HL-60 (cell line): ENCODE measurements around the gene GJB2.

ENCODE experiments used
- DNase-seq, 2 experiments: peaks; one replicate each; pipeline ENCODE4 v3.0.0-alpha.2; 2010 to 2020; ENCODE audit warnings: low read depth in 1 of 2, low spot score in 1 of 2
- H3K27ac ChIP-seq: fragments of 250-450 bp; sonication (Bioruptor Pico); replicated peaks from 2 replicates; pipeline ENCODE4 v1.5.1; 2020; ENCODE audit warnings: mild to moderate bottlenecking, moderate library complexity
- H3K27me3 ChIP-seq: fragments of 250-450 bp; sonication (Bioruptor Pico); 2 replicates; pipeline ENCODE4 v1.5.1; 2021; ENCODE audit warnings: mild to moderate bottlenecking, moderate library complexity; ENCODE audit not compliant: insufficient read depth, poor library complexity, severe bottlenecking
- H3K4me3 ChIP-seq: replicated peaks from 2 replicates; pipeline ENCODE4 v1.5.1; 2011; ENCODE audit warnings: mild to moderate bottlenecking, control low read depth, low read length; ENCODE audit not compliant: insufficient read depth
- GABPA ChIP-seq: IDR thresholded peaks from 2 replicates; pipeline ENCODE4 v1.6.1; 2012; ENCODE audit warnings: low read depth
- POLR2AphosphoS5 ChIP-seq: IDR thresholded peaks from 2 replicates; pipeline ENCODE4 v1.6.1; 2012; ENCODE audit warnings: low read depth
- SPI1 ChIP-seq: IDR thresholded peaks from 2 replicates; pipeline ENCODE4 v1.6.1; 2012; ENCODE audit warnings: low read depth, mild to moderate bottlenecking, borderline replicate concordance
- TF ChIP-seq, protein P1 (sequence below): IDR thresholded peaks from 2 replicates; pipeline ENCODE4 v1.6.1; 2012; ENCODE audit warnings: low read depth; ENCODE audit not compliant: insufficient replicate concordance
- TF ChIP-seq, protein P2 (sequence below): IDR thresholded peaks from one replicate; pipeline ENCODE4 v1.5.1; 2011; ENCODE audit warnings: low read length, control low read depth, inconsistent platforms; ENCODE audit not compliant: insufficient read depth

GJB2 gene

DNA sequence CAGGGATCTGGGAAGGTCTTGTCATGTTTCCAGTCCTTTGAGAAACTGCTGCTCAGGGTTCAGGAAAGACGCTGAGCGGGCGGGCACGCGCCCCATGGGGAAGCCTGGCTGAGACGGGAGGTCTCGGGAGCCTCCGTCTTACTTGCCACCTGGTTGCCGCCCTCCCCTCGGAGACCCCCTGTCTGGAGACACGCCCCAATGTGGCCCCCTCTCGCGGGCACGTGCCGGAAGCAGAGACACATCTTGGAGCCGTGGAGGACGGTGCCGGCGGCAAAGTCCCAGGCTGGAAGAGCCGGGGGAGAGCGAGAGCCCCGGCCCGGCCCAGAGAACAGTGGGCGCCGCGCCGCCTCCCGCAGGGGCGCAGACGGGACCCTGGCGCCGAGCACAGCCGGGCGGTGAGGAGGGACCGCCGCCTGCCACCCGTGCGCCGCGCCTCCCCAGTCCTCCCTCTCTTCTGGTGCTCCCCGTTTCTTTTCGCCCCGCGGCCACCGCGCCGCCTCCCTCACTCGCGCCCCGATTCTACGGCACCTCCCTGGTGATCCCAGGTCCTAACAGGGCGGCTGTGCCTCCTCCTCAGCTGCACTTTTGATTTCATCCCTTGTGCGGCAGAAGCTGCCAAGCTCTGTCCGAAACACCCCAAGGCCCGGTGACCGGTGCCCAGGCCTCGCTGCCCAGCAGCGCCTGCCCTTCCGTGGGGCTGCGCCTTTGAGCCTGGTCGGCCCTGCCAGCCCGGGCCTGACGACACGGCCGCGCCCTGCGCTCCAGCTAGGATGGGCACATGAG is 15.5 kb downstream of the GJB2 start:
- no peak for DNase-seq
- Histone ChIP-seq H3K27ac (no peak overlapping the region), H3K27me3 (no peaks in the 10 kb centered on the region), H3K4me3 (no peak overlapping the region)
- TF ChIP-seq SPI1, result no peak
- TF ChIP-seq GABPA, result no peak
- TF ChIP-seq, protein P1, sequence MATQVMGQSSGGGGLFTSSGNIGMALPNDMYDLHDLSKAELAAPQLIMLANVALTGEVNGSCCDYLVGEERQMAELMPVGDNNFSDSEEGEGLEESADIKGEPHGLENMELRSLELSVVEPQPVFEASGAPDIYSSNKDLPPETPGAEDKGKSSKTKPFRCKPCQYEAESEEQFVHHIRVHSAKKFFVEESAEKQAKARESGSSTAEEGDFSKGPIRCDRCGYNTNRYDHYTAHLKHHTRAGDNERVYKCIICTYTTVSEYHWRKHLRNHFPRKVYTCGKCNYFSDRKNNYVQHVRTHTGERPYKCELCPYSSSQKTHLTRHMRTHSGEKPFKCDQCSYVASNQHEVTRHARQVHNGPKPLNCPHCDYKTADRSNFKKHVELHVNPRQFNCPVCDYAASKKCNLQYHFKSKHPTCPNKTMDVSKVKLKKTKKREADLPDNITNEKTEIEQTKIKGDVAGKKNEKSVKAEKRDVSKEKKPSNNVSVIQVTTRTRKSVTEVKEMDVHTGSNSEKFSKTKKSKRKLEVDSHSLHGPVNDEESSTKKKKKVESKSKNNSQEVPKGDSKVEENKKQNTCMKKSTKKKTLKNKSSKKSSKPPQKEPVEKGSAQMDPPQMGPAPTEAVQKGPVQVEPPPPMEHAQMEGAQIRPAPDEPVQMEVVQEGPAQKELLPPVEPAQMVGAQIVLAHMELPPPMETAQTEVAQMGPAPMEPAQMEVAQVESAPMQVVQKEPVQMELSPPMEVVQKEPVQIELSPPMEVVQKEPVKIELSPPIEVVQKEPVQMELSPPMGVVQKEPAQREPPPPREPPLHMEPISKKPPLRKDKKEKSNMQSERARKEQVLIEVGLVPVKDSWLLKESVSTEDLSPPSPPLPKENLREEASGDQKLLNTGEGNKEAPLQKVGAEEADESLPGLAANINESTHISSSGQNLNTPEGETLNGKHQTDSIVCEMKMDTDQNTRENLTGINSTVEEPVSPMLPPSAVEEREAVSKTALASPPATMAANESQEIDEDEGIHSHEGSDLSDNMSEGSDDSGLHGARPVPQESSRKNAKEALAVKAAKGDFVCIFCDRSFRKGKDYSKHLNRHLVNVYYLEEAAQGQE, result no peak
- TF ChIP-seq, protein P2, sequence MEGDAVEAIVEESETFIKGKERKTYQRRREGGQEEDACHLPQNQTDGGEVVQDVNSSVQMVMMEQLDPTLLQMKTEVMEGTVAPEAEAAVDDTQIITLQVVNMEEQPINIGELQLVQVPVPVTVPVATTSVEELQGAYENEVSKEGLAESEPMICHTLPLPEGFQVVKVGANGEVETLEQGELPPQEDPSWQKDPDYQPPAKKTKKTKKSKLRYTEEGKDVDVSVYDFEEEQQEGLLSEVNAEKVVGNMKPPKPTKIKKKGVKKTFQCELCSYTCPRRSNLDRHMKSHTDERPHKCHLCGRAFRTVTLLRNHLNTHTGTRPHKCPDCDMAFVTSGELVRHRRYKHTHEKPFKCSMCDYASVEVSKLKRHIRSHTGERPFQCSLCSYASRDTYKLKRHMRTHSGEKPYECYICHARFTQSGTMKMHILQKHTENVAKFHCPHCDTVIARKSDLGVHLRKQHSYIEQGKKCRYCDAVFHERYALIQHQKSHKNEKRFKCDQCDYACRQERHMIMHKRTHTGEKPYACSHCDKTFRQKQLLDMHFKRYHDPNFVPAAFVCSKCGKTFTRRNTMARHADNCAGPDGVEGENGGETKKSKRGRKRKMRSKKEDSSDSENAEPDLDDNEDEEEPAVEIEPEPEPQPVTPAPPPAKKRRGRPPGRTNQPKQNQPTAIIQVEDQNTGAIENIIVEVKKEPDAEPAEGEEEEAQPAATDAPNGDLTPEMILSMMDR, result no peak
- TF ChIP-seq POLR2AphosphoS5, result no peak

DNA sequence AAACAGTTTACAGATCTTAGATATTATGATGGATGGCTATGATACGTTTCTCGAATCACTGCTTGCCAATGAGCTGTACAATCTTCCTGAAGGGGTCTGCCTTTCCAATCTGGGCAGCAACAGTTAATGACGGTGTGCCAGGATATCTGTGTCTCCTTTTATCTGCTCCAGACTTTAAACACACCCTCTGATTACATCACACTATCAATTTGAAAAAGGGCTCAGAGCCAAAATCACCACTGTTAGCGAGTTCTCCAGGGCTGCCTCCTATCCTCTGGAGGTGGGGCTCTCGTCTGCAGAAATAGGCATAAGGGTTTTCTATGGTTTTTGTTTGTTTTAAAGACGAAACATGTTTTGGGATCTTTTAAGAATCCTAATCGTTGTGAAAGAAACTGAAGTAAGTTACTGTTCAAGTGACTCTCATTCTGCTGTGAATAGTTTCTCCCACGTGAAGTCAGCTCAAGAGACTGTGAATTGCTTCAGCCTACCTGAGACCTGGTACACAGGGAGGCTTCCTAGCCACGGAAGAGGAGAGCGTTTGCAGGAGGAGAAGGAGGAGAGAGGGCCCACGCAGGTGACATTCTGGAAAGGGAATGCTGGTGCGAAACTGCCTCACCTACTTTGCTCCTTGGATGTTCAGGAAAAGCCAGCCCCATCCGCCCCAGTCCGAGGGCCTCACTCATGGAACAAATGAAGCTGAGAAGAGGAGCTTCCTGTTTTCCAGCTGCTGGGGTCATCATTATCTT is 16.7 kb downstream of the GJB2 start:
- no peak for DNase-seq
- Histone ChIP-seq H3K27me3 (no peaks in the 10 kb centered on the region), H3K27ac (no peak overlapping the region), H3K4me3 (no peak overlapping the region)
- TF ChIP-seq POLR2AphosphoS5, result no peak
- TF ChIP-seq, protein P1, result no peak
- no peak for TF ChIP-seq SPI1
- TF ChIP-seq GABPA, result no peak
- TF ChIP-seq, protein P2, result no peak

DNA sequence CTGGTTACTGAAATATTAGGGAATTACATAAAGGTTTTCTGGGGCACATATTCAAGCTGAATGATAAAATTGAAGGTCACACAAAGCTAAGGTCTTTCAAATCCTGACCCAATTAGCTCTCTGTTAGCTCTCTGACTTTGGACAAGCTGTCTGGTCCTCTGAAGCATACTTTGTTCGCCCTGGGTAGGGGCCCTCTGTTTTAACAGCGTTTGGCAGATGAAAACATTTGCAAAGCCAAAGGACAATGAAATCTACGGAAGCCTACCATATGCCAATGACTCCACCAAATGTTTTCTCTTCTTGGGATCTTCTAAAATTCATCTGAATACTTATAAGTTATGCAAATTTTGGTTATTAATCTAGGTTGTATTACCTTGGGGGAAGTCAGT is 17.3 kb downstream of the GJB2 start:
- DNase-seq, result no peak
- TF ChIP-seq, protein P2, result no peak
- TF ChIP-seq SPI1 (no peak), GABPA (no peak), POLR2AphosphoS5 (no peak)
- TF ChIP-seq, protein P1, result no peak
- Histone ChIP-seq H3K4me3 (no peak overlapping the region), H3K27ac (no peak overlapping the region), H3K27me3 (no peaks in the 10 kb centered on the region)
